GM18507 (cell line): Measurements from ENCODE around the gene ANKH.
A peak's percentile ranks its signal among the peaks of the same experiment; 100 is the strongest.

Experiments used
- DNase-seq: peaks from one replicate; pipeline ENCODE4 v3.0.0; 2011; ENCODE audit warnings: low read depth; ENCODE audit not compliant: insufficient read length; ENCODE audit errors: extremely low spot score
- FAIRE-seq: peaks from 2 replicates; lab custom pipeline; 2011; peaks lifted over from hg19 to GRCh38; lab: Jason Lieb, UNC

ANKH gene

DNA sequence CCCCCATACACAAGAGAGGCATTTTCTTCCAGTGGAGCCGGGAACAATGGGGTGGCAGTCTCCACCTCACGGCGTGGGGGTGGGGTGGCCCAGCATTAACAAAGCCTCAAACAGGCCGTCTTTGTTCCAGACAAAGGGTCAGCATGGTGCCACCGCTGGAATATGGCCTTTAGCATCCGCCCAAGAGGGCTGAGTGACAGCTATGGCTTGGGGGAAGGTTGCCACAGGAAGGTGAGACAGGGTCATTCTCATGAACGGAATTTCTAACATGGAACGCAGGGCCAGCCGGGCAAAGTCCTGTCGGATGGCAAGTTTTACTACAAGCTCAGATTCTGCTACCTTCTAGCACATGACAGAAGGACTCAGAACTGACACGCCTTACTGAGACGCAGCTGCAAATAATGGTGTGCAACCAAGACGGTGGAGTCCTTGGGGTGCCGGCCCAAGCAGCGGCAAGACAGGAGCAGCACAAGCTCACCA, 143.1 kb downstream of the ANKH start:
- FAIRE-seq (no peak), DNase-seq (no peak)

GRCh38 chr5:14727928-14728458, 143.6 kb downstream of the ANKH start:
- FAIRE-seq: no peak
- DNase-seq: no peak

DNA sequence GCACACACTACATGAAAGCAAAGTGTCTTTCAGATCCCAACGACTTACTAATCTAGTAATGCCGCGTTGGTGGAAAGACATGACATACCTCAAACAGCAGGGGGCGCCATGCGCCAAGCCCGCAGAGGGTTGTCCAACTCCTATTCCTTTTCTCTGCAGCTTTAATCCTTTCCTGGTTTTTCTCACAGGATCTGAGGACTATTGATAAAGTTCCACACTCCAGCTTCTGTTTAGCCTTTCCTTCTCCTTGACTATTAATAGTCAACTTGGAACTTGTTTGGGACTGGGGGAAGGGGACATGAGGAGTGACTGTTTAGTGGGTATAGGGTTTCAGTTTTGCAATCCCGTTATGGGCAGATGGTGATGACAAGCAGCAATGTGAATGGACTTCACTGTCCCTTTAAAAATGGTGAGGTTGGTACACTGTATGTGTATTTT, 144.1 kb downstream of the ANKH start:
- FAIRE-seq: peak; percentile 79
- peak; percentile 42 for DNase-seq

GRCh38 chr5:14726066-14726838, 145.3 kb downstream of the ANKH start:
- DNase-seq (no peak), FAIRE-seq (no peak)

DNA sequence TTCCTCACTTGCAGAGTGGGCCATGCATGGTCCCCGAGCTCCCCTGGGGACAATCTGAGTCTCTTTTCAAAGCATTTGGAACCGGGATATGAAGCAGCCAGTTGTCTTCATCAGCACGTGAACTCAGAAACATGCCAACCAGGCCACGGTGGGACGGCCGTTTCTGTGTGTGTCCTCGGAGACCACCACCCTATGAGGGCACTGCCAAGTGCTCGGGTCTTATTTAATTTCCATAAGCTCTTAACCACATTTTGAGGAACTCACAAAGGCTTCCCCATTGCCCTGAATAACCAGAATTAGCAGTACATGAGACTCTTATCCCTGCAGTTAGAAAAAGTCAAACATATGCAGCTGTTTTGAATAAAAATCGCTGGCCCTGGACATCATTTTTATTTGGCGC, 146.9 kb downstream of the ANKH start:
- DNase-seq (no peak), FAIRE-seq (no peak)

GRCh38 chr5:14723701-14724132, 147.9 kb downstream of the ANKH start:
- no peak for DNase-seq
- FAIRE-seq: no peak

GRCh38 chr5:14722923-14723322, 148.7 kb downstream of the ANKH start:
- no peak for DNase-seq
- no peak for FAIRE-seq

DNA sequence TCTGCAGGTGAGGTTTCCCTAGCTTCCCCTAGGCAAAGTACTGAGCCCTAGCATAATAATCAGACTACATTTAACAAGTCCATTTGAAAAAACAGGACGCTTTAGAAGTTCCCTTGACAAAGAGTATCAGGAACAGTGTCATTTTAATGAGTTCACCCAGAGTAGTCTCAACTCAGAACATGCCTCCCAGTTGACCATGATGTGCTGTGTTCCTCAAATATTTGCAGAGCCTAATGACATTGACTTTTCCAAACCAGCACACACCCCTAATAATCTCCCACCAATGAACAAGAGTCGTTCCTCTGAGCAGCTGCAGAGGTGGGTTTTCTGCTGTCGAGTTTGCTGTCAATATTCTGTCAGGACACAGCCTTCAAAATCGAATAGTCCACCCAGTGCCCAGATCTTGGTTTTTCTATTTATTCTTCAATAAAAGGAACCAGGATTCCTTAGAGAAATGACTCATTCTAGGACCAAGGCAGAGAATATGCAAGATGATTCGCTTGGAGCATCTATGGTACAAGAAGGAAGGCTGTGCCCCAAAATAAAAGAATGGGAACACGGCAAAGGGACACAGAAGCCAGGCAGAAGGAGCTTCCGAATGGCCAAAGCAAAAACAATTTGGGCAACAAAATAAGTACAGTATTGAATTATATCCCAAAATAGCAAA, 149.5 kb downstream of the ANKH start:
- no peak for FAIRE-seq
- no peak for DNase-seq

DNA sequence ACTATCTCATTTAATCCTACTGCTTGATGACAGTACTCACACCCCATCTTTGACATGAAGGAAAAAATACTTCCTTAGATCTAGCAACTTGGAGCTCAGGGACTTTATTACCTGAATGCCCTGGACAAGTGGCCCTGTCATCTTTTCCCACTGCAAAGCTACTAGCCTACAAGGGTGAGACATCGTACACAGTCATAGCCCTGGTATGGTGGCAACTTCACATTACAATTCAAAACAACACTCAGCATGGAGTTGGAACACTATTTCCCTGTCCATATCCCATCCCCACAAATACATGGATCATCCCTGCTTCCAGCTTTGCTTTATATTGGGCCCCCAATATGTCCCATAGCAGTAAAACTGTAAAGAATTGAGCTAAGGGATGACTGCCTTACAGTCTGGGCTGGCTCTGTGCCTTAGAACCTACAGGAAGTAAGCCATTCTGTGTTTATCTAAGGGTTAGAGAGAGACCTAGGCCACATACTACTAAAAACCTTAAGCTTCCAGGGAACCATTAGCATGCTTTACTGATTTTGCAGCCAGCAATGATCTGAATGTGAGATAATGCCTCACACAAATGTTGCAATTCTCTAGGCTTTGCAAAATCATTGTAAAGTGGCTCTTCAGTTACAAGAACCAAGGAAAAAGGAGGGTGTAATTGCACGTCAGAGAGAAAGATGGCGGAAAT, 151.2 kb downstream of the ANKH start:
- FAIRE-seq: no peak
- DNase-seq: no peak

DNA sequence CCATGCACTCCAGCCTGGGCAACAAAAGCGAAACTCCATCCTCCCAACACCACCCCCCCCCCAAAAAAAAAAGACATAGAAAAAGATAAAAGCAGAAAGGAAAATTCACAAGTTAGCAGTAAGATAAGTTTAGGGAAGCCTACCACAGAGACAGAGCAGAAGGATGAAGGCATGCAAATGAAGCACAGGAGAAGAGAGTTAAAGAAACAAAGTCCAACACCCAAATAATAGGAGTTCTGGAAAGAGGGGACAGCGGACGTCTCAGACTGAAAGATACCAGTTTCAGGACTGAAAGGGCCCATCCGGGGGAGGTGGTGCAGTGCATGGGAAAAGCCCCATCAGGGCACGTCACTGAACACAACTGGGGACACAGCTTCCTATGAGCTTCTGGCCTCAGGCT, 152.8 kb downstream of the ANKH start:
- no peak for DNase-seq
- no peak for FAIRE-seq

DNA sequence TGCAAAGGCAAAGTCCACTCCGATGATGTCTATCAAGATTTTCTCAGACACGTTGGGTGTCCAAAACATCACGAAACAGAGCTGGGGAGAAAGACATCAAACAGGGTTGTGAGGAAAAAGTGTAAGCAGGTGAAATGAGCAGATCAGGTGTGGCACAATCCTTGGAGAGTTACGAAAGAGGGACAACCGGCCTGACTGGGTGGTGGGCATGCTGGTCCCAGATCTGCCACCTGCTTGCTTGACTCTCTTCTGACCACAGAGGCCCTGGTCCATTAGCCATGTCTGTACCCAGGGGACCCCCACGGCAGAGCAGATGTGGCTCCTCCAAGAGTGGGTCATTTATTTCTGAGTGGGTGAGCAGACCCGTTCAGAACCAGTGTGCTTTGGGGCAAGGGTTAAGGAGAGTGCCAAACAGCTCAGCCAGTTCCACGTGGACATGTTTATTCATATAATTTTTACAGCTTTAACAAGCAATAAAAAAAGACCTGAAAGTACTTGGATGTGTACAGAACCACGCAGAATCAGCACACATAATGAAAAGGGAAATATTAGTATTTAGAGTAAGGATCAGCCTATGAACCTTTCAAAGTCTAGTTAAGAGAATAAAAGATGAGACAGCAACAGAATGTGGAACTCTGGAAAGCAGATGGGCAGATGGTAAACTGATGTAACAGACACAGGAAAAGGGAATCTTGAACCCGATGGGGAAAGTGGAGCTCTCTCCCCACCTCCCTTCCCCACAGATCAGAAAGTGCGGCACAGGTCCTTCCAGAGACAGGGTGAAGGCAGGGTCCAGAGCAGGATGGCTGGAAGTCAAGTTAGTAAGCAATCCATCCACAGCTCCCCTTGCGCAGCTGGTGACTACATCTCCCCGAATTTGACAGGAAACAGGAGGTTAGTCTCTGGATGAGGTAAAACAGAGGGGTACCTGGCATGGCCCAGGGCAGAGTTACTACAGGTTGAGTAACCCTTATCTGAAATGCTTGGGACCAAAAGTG, 154.5 kb downstream of the ANKH start:
- DNase-seq (no peak), FAIRE-seq (no peak)

DNA sequence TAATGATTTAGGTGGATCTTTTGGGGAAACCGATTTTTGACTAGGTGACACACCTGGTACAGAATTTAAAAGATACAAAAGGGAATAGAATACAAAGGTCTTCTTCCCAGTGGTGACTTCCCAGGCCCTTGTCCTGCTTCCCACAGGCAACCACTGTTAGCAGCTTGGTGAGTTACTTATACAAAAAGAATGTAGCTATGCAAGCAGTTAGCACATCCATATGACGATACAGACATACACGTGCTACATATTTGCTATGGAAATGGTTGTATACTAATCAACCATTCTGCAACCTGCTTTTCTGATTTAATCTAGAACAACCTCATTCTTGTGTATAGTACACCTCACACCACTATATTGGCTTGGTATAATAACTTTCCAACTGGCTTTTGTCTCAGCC, 156.1 kb downstream of the ANKH start:
- FAIRE-seq (no peak), DNase-seq (no peak)

DNA sequence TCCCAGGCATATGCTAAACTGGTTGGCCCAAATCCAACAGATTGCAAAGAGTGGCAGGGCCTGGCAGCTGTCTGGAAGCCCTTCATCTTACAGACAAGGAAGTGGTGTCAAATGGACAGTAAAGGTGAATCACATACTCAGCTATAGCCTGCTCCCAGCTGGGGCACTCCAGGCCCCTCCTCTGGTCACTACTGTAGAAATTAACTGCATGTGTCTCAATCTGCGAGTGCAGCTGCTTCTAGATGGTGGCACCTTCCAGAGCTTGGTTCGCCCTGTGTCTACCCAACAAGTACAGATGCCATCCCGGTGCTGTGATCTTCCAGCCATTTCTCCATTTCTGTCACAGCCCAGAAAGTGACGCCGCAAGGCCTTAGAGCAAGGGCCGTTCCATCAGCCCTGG, 156.9 kb downstream of the ANKH start:
- no peak for FAIRE-seq
- no peak for DNase-seq

DNA sequence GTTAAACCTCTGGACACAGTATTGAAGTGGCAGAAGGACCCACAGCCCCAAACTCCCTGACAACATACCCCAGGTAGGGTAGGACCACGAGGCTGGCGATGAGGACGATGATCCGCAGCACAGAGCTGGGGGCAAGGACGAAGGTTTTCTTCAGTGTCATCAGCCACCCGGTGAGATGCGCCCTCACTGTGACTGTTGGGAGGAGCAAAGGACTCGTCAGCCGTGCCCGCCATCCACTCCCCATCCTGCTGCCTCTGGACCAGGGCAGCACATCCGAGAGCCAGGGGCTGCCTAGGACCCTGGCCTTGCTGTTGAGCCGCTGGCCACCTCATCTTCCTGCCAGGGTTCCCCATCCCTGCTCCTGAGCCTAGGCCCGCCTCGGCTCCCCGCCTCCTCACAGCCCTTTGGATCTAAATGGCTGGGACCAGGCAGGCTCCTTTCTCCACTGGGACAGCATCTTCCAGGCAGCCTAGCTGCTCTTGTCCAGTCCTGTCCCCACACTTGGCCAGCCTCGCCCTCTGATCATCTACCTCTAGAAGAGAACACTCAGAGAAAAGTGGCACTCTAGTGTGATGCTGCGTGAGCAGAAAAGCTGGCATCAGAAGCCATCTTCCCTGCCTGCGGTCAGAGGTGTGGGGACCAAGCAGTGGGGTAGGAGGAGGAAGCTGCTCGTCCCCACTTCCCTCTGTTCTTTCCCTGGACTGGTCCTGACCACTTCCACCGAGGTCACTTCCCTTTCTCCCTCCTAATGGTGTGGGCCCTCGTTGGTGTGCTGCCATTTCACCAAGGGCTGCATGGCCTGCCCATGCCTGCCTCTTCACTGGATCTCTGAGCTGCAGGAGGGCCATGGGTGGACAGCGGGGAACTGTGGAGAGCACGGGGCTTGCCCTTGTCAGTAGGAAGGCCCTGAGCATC, 157.8 kb downstream of the ANKH start:
- FAIRE-seq (no peak), DNase-seq (no peak)

GRCh38 chr5:14712666-14713065, 158.9 kb downstream of the ANKH start:
- no peak for DNase-seq
- no peak for FAIRE-seq

- FAIRE-seq (no peak), DNase-seq (no peak)
Observed at GRCh38 chr5:14712131-14712530, 159.4 kb downstream of the ANKH start.

DNA sequence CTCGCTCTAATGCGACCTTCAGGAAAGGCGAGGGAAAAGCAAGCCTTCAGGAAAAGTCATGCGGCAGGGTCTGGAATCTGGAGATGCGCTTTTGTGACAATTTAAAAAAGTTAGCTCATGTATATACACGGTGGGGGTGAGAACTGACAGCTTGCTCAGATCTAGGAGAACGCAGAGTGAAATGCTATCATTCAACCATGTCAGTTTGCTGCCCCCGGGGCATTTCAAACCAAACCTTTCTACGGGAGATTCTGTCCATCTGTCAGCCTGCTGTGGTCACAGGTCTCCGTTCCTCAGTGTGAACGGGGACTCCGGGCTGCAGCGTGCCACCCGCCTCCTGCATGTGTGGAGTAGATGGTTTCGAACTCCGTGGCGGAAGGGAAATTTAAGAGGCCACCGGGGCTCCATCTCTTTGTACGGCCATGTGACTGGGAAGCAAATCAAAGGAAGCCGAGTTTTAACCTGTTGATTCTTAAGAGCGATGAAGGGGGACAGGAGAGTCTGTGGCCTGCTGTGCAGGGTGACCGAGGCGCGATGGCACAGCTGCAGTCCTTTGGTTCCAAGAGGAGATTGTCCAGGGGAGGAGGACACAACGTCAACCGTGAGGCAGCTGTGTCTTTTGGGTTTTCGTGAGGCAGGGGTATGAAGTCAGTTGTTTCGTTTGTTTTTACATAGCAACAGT, 161.1 kb downstream of the ANKH start:
- no peak for FAIRE-seq

DNA sequence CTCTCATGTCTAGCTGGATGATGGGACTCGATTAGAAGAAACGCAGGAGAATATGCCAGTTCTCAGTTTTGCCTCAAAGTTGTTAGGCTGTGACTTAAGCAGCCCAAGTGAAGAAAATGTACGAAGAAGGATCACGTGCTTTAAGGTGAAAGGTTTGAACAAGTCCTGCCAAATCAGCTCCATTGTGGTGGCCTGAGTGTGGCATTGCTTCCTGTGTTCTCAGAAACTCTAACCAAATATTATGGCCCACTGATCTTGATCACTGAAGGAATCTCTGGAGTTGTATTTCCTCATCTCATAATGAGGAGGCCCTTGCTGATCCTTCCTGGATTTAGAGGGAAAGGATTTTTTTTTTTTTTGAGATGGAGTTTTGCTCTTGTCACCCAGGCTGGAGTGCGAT, 163.0 kb downstream of the ANKH start:
- no peak for FAIRE-seq
- DNase-seq: no peak

More for the DNA sequence above, 161.1 kb downstream of the ANKH start:
- no peak for DNase-seq
